Muscle layer of colon (tissue), 2 donors: ENCODE data around the gene HS1BP3.
A peak's percentile ranks its signal among the peaks of the same experiment; 100 is the strongest.

Experiments
- H3K27ac ChIP-seq: one replicate; pipeline ENCODE4 v1.7.0; 2013; ENCODE audit warnings: low read depth, mild to moderate bottlenecking, low read length, moderate library complexity
- H3K27me3 ChIP-seq, 2 donors: one replicate each; pipeline ENCODE4 v1.7.0; 2013; ENCODE audit warnings: low read length in 2 of 2, mild to moderate bottlenecking in 2 of 2; ENCODE audit not compliant: insufficient read depth in 2 of 2, control insufficient read depth in 1 of 2
- H3K36me3 ChIP-seq: one replicate; pipeline ENCODE4 v1.7.0; 2013; ENCODE audit warnings: mild to moderate bottlenecking, low read length; ENCODE audit not compliant: insufficient read depth
- H3K4me1 ChIP-seq: one replicate; pipeline ENCODE4 v1.7.0; 2013; ENCODE audit warnings: mild to moderate bottlenecking, low read length; ENCODE audit not compliant: insufficient read depth
- H3K4me3 ChIP-seq, 2 donors: one replicate each; pipeline ENCODE4 v1.7.0; 2013; ENCODE audit warnings: low read length in 2 of 2, low read depth in 1 of 2, mild to moderate bottlenecking in 1 of 2, moderate library complexity in 1 of 2
- H3K9ac ChIP-seq: one replicate; pipeline ENCODE4 v1.7.0; 2013; ENCODE audit warnings: low read length
- H3K9me3 ChIP-seq: one replicate; pipeline ENCODE4 v1.7.0; 2013; ENCODE audit warnings: mild to moderate bottlenecking, low read length
- donor health status: abdominal sarcoma.
- donor health status: Adenocarcinoma of cecum.

Gene HS1BP3

GRCh38 chr2:20657522-20658235 lies 6.8 kb upstream of the HS1BP3 start:
- H3K9me3 ChIP-seq, result no peaks in the 10 kb centered on the region
- no peaks in the 10 kb centered on the region for H3K36me3 ChIP-seq
- no peaks in the 10 kb centered on the region for H3K4me1 ChIP-seq
- peaks cover 5 to 6% of the 10 kb centered on the region in 2 donors for H3K27me3 ChIP-seq
- H3K4me3 ChIP-seq, result no peak overlapping the region
- H3K9ac ChIP-seq, result no peak overlapping the region
- no peak overlapping the region for H3K27ac ChIP-seq

DNA sequence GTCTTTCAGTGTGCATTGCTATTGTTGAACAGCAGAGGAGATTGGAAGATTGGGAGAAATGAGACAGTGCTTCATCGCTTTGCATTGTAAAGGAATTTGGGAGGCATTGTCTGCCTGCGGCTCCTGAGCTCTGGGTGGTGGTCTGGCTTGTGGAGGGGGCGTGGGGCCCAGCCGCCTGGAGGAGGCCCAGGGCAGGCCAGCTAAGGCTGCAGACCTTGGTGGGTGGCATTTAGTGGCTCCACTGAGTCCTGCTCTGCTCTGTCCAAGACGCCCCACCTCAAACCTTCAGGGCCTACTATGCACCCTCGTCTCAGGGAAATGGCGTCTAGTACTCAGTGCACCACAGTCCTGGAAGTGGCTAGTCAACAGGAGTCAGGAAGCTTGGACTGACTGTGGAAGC lies 5.7 kb upstream of the HS1BP3 start:
- no peak overlapping the region for H3K27ac ChIP-seq
- H3K9ac ChIP-seq, result no peak overlapping the region
- no peak overlapping the region for H3K4me3 ChIP-seq
- no peaks in the 10 kb centered on the region for H3K27me3 ChIP-seq
- H3K36me3 ChIP-seq, result no peaks in the 10 kb centered on the region
- H3K9me3 ChIP-seq, result no peaks in the 10 kb centered on the region
- peaks cover 7% of the 10 kb centered on the region for H3K4me1 ChIP-seq

DNA sequence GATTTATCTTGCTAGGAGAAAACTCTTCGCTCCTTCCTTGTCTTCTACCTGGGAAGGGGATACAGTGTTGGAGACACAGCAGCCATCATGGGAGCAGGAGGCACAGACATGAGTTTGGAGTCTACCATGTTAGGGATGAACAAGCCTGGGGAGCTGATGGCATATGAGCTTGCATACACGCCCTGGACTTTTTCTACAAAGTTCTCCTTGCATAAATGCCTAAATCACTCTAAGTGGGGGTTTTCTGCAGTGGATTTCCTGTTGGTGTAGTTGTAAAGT lies 3.6 kb upstream of the HS1BP3 start:
- no peak overlapping the region for H3K27ac ChIP-seq
- no peak overlapping the region for H3K9ac ChIP-seq

DNA sequence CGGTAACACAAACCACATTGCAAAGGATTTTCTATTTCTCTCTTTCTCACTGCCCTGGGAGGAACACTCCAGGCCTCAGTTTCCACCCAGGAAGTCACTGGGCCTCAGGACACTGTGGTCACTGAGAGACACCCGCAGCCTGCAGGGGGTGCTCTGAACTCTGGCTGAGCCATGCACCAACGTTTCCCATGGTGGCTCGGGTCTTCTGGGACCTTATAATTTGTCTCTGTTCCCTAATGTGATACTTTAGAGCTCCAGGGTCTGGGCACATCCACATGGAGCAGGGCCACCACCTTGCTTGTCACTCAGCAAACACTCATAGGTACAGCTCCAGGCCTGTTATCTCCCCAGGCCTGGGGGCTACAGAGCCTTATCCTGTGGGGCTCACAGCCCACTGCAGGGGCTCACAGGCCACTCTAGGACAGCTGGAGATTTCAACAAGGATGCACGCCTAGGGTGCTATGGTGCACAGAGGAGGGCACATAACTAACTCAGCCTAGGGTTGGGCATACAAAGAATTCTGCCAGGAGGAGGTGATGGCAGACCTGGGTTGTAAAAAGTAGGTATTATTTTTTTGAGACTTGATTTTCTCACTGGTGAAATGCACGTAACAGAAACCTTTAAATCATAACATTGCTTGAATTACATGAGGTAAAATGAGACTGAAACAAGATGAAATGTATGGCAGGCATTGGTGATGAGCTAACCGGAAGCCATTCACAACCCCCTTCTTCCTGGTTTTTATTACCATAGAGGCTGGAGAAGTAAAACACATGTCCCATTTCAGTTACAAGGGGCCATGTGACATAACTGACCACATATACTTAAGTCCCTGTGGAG lies 3.0 kb upstream of the HS1BP3 start:
- H3K4me3 ChIP-seq, result no peak overlapping the region
- H3K4me1 ChIP-seq, result peaks cover 23% of the 10 kb centered on the region
- no peaks in the 10 kb centered on the region for H3K9me3 ChIP-seq
- H3K9ac ChIP-seq, result no peak overlapping the region
- no peak overlapping the region for H3K27ac ChIP-seq
- no peaks in the 10 kb centered on the region for H3K36me3 ChIP-seq
- no peaks in the 10 kb centered on the region for H3K27me3 ChIP-seq

More for the DNA sequence above, 3.6 kb upstream of the HS1BP3 start:
- peaks cover 17% of the 10 kb centered on the region for H3K4me1 ChIP-seq
- H3K4me3 ChIP-seq, result no peak overlapping the region
- no peaks in the 10 kb centered on the region for H3K36me3 ChIP-seq
- H3K27me3 ChIP-seq, result no peaks in the 10 kb centered on the region
- H3K9me3 ChIP-seq, result no peaks in the 10 kb centered on the region

DNA sequence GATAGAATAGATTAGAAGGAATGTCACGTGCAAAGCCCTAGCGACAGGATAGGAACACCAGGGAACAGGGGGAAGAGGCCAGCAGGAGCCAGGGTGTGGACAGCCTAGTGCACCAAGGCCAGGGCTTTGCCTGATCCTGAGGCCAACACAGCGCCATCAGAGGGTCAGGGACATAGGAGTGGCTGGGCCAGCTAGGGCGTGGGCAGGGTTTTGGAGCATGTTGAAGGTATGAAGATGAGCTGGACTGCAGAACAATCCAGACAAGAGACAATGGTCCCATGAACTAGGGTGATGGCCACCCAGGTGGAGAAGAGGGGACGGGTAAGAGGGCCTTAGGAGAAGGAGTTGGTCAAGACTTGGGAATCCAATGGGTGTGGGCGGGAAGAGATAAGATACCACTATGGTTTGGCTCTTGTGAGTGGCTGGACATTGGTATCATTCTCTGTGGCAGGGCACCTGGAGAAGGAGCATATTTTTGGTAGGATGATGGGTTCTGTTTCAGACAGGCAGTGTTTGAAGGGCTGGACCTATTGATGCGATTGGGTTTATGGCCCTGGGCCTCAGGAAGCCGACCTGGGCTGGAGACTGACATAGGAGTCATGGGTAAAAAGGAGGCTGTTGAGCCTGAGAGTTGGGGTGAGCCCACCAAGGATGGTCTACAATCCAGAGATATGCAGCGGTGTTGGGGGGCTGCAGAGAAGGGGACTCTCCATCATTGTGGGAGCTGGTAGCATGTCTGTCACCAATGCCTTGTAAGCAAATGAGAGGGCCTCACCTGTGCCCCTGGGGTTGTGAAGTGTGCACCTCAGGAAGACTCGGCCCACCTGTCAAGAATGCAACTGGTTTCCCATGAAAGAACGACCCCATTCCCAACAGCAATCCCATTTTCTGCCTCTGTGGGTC lies 2.0 kb upstream of the HS1BP3 start:
- Histone ChIP-seq H3K4me1 (peaks cover 33% of the 10 kb centered on the region), H3K4me3 (no peak overlapping the region), H3K27me3 (no peaks in the 10 kb centered on the region), H3K36me3 (no peaks in the 10 kb centered on the region), H3K27ac (no peak overlapping the region), H3K9ac (no peak overlapping the region), H3K9me3 (no peaks in the 10 kb centered on the region)

DNA sequence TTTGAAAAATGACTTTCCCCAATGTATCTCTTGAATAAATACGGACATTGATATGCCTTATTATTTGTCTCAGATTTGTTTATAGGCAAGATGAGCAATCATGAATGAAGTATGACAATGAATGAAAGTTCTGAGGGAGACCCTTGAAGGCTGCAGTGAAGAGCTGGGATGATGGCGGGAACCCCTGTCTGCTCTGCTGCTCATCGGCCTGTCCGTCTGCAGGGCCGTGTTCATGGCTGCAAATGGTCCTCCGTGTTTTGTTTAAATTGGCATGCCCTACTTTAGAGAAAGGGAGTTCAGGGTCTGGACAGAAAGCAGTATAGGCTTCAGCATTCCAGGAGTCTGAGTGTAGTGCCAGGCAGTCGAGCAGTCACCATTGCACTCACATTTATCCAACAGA lies 1.2 kb upstream of the HS1BP3 start:
- H3K4me1 ChIP-seq, result peaks cover 39% of the 10 kb centered on the region
- H3K4me3 ChIP-seq, result no peak overlapping the region
- H3K9ac ChIP-seq, result no peak overlapping the region
- no peaks in the 10 kb centered on the region for H3K9me3 ChIP-seq
- peak overlapping the region; percentile 94 for H3K27ac ChIP-seq
- H3K36me3 ChIP-seq, result peaks cover under 1% of the 10 kb centered on the region
- no peaks in the 10 kb centered on the region for H3K27me3 ChIP-seq

DNA sequence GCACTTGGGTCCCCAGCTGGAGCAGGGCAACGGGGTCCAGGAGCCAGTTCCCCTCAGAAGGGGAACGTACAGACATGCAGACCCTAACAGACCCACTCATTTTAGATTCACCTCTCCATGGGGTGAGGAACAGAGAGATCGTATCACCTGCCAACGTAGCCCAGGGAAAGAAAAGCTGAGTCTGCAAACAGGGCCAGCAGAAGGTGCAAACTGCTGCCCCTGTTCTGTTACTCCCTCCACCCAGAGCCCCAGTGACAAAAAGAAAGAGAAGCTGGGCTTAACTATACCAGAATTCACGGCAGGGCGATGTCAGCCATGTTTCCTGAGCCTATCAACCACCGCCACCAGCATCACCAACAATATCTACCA lies 817 bp upstream of the HS1BP3 start:
- Histone ChIP-seq H3K4me1 (peaks cover 41% of the 10 kb centered on the region), H3K9ac (peak overlapping the region; percentile 69), H3K36me3 (peaks cover 5% of the 10 kb centered on the region), H3K4me3 (peak overlapping the region; percentile 95 to 99), H3K27ac (peak overlapping the region; percentile 94), H3K27me3 (no peaks in the 10 kb centered on the region), H3K9me3 (no peaks in the 10 kb centered on the region)

- peak overlapping the region; percentile 89 for H3K9ac ChIP-seq
- no peaks in the 10 kb centered on the region for H3K9me3 ChIP-seq
- H3K27me3 ChIP-seq, result no peaks in the 10 kb centered on the region
- peak overlapping the region; percentile 95 to 99 for H3K4me3 ChIP-seq
- peak overlapping the region; percentile 98 for H3K27ac ChIP-seq
- H3K36me3 ChIP-seq, result peaks cover 17% of the 10 kb centered on the region
- H3K4me1 ChIP-seq, result peaks cover 41% of the 10 kb centered on the region
Measured at GRCh38 chr2:20650393-20650876, 463 bp downstream of the HS1BP3 start.

- Histone ChIP-seq H3K9ac (peak overlapping the region; percentile 89), H3K4me1 (peaks cover 41% of the 10 kb centered on the region), H3K36me3 (peaks cover 22% of the 10 kb centered on the region), H3K9me3 (no peaks in the 10 kb centered on the region), H3K27ac (peak overlapping the region; percentile 98), H3K27me3 (no peaks in the 10 kb centered on the region), H3K4me3 (peak overlapping the region; percentile 95 to 99)
Measured at GRCh38 chr2:20649976-20650375, 922 bp downstream of the HS1BP3 start.

DNA sequence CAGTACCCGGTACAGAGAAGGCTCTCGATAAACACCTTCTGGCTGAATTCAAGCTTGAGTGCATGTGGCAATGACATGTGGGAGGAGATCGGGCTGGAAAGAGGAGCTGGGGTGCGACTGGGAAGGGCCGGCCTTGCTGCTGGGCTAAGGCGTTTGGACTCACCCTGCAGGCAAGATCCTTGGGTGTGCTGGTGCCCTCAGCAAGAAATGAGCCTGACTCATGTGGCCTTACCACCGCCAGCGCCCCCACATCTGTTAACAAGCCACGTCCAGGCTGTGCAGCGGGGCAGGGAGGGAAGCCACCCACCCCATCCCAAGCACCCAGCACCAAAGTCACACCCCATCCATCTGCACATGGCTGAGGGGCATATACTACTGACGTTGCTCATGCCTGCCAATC lies 1.3 kb downstream of the HS1BP3 start:
- peak overlapping the region; percentile 98 for H3K27ac ChIP-seq
- peak overlapping the region; percentile 89 for H3K9ac ChIP-seq
- no peaks in the 10 kb centered on the region for H3K27me3 ChIP-seq
- H3K4me3 ChIP-seq, result peak overlapping the region; percentile 33 to 99
- no peaks in the 10 kb centered on the region for H3K9me3 ChIP-seq
- peaks cover 26% of the 10 kb centered on the region for H3K36me3 ChIP-seq
- peaks cover 41% of the 10 kb centered on the region for H3K4me1 ChIP-seq

DNA sequence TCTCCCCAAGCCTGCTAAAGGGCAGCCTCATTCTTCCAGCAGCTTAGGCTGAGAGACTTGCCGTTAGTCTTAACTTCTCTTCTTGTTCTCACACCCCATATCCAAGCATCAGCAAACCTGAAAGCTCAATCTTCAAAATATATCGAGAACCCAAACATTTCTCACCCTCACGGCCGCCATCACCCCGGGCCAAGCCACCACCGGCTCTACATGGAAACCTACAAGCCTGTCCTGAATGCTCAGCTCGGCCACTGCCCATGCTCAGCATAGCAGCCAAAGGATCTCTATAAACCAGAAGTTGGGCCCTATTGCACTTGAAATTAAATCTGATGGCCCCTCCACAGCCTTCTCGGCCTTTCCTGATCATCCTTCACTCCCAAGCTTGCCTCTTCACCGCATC lies 2.1 kb downstream of the HS1BP3 start:
- Histone ChIP-seq H3K36me3 (peaks cover 33% of the 10 kb centered on the region), H3K9me3 (no peaks in the 10 kb centered on the region), H3K27me3 (no peaks in the 10 kb centered on the region), H3K27ac (no peak overlapping the region), H3K4me1 (peaks cover 41% of the 10 kb centered on the region), H3K9ac (peak overlapping the region; percentile 89), H3K4me3 (peak overlapping the region in 1 of 2 donors; percentile 99)
